Suppressor macrophage treated with lipopolysaccharide for 4 hours (primary cell): Measurements from ENCODE around the gene PCP4L1.
"Not testable (repeated sequence)": the region's sequence is repeated elsewhere in the genome, so short reads cannot be mapped to it uniquely, and the experiment has no call there.

Source experiments
- DNase-seq: peaks from one replicate; pipeline ENCODE4 v3.0.0-alpha.2; 2020

The PCP4L1 gene

GRCh38 chr1:161258439-161259344, at the start of gene PCP4L1:
TSS of gene PCP4L1 (plus strand) at chr1:161258745. CDS start at chr1:161258975, 230 bp downstream.
- peak; percentile 43 for DNase-seq

- DNase-seq, result peak; percentile 87
Observed at GRCh38 chr1:161209790-161210409, 48.6 kb upstream of the PCP4L1 start.

GRCh38 chr1:161214369-161214768, 44.2 kb upstream of the PCP4L1 start:
- peak; percentile 85 for DNase-seq

- peak; percentile 96 for DNase-seq
Observed at GRCh38 chr1:161215076-161215475, 43.5 kb upstream of the PCP4L1 start, which contains the start of gene FCER1G. TSS of gene FCER1G (plus strand) at chr1:161215295. CDS start at chr1:161215322, 27 bp downstream.

- DNase-seq, result peak; percentile 97
Observed at GRCh38 chr1:161216945-161217712, 41.4 kb upstream of the PCP4L1 start.

GRCh38 chr1:161217831-161218230, 40.7 kb upstream of the PCP4L1 start:
- DNase-seq, result no peak

GRCh38 chr1:161218301-161219077, 40.1 kb upstream of the PCP4L1 start:
- no peak for DNase-seq

GRCh38 chr1:161219078-161219892, 39.3 kb upstream of the PCP4L1 start:
- DNase-seq, result no peak

- no peak for DNase-seq
Observed at GRCh38 chr1:161220002-161220401, 38.5 kb upstream of the PCP4L1 start.

- DNase-seq, result no peak
Observed at GRCh38 chr1:161222175-161223019, 36.1 kb upstream of the PCP4L1 start.

- no peak for DNase-seq
Observed at GRCh38 chr1:161223805-161224694, 34.5 kb upstream of the PCP4L1 start.

GRCh38 chr1:161224695-161225087, 33.9 kb upstream of the PCP4L1 start:
- DNase-seq, result not testable (repeated sequence)

GRCh38 chr1:161225178-161225533, 33.4 kb upstream of the PCP4L1 start:
- DNase-seq, result peak; percentile 21

- peak; percentile 99 for DNase-seq
Observed at GRCh38 chr1:161225534-161226319, 32.8 kb upstream of the PCP4L1 start, which contains the start of gene TOMM40L. TSS of gene TOMM40L (plus strand) at chr1:161226060. CDS start at chr1:161226490, 430 bp downstream.

- DNase-seq, result no peak
Observed at GRCh38 chr1:161226320-161226711, 32.2 kb upstream of the PCP4L1 start.

GRCh38 chr1:161226759-161227158, 31.8 kb upstream of the PCP4L1 start:
- no peak for DNase-seq

- peak; percentile 88 for DNase-seq
Observed at GRCh38 chr1:161227196-161227871, 31.2 kb upstream of the PCP4L1 start.

GRCh38 chr1:161228032-161228431, 30.5 kb upstream of the PCP4L1 start:
- DNase-seq, result no peak
